SH-SY5Y (cell line): Measurements from ENCODE around the gene CDS2.

ENCODE experiments used
- GATA2 ChIP-seq: IDR thresholded peaks from 2 replicates; pipeline ENCODE4 v1.6.1; 2011; ENCODE audit warnings: mild to moderate bottlenecking, low read depth, low read length
- GATA3 ChIP-seq: IDR thresholded peaks from 2 replicates; pipeline ENCODE4 v1.6.1; 2011; ENCODE audit warnings: low read depth, mild to moderate bottlenecking, low read length, moderate library complexity

GRCh38 chr20:5214826-5215225, 88.0 kb downstream of the CDS2 start:
- no peak for TF ChIP-seq GATA2
- TF ChIP-seq GATA3, result no peak
